Measurements from ENCODE around the gene ADRA2A.

The ADRA2A gene

GRCh38 chr10:111084366-111085255, 7.8 kb downstream of the ADRA2A start:
- no peak for DNase-seq

- no peak for DNase-seq
Measured at GRCh38 chr10:111085690-111086353, 9.0 kb downstream of the ADRA2A start.

GRCh38 chr10:111086574-111086973, 9.7 kb downstream of the ADRA2A start:
- no peak for DNase-seq

GRCh38 chr10:111087331-111087756, 10.5 kb downstream of the ADRA2A start:
- no peak for DNase-seq

GRCh38 chr10:111087968-111088505, 11.2 kb downstream of the ADRA2A start:
- no peak for DNase-seq

GRCh38 chr10:111089293-111089692, 12.5 kb downstream of the ADRA2A start:
- DNase-seq, result no peak

GRCh38 chr10:111091833-111092232, 15.0 kb downstream of the ADRA2A start:
- DNase-seq, result no peak

GRCh38 chr10:111093741-111094380, 17.0 kb downstream of the ADRA2A start:
- no peak for DNase-seq

GRCh38 chr10:111098679-111099437, 22.0 kb downstream of the ADRA2A start:
- no peak for DNase-seq

- DNase-seq, result no peak
Measured at GRCh38 chr10:111100198-111100597, 23.4 kb downstream of the ADRA2A start.

GRCh38 chr10:111101796-111102195, 25.0 kb downstream of the ADRA2A start:
- no peak for DNase-seq

- no peak for DNase-seq
Measured at GRCh38 chr10:111102359-111102837, 25.6 kb downstream of the ADRA2A start.

GRCh38 chr10:111103196-111103840, 26.5 kb downstream of the ADRA2A start:
- DNase-seq, result no peak

GRCh38 chr10:111104811-111105210, 28.0 kb downstream of the ADRA2A start:
- no peak for DNase-seq

- no peak for DNase-seq
Measured at GRCh38 chr10:111106081-111106480, 29.3 kb downstream of the ADRA2A start.

- DNase-seq, result no peak
Measured at GRCh38 chr10:111107023-111107422, 30.2 kb downstream of the ADRA2A start.

GRCh38 chr10:111107846-111108245, 31.0 kb downstream of the ADRA2A start:
- no peak for DNase-seq

- DNase-seq, result no peak
Measured at GRCh38 chr10:111108441-111108840, 31.6 kb downstream of the ADRA2A start.

- no peak for DNase-seq
Measured at GRCh38 chr10:111109501-111110242, 32.8 kb downstream of the ADRA2A start.

GRCh38 chr10:111110771-111111170, 33.9 kb downstream of the ADRA2A start:
- DNase-seq, result no peak

- no peak for DNase-seq
Measured at GRCh38 chr10:111112333-111112732, 35.5 kb downstream of the ADRA2A start.

All from NCI-H187 (cell line).